SK-N-MC (cell line): ENCODE results near the gene CDC27.

Experiments
- EZH2 ChIP-seq: fragments of 200-600 bp; sonication (generic); IDR thresholded peaks from one replicate; pipeline ENCODE4 v1.6.1; 2017; ENCODE audit warnings: antibody characterized with exemption
- FOXP2 ChIP-seq: optimal IDR thresholded peaks from 2 replicates; pipeline ENCODE3; 2011; ENCODE audit warnings: mild to moderate bottlenecking, moderate library complexity; ENCODE audit not compliant: insufficient read depth; ENCODE audit errors: extremely low read length, control extremely low read depth
- POLR2AphosphoS5 ChIP-seq: IDR thresholded peaks from 2 replicates; pipeline ENCODE4 v1.6.1; 2012; ENCODE audit warnings: mild to moderate bottlenecking, low read depth, low read length, borderline replicate concordance

DNA sequence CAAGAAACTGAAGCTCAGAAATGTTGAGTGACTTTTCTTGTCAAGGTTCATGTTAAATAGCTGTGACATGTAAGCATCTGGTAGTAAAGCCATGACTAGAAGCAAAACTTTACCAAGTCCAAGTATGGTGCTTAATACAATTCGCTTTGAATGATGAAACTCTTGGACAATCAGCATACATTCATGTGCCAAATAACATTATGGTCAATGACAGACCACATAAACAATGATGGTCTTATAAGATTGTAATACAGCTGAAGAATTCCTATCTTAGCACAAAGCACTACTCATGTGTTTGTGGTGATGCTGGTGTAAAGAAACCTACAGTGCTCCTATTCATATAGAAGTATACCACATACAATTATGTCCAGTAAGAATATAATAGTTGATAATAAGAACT, 112.9 kb downstream of the CDC27 start:
- TF ChIP-seq EZH2 (no peak), POLR2AphosphoS5 (no peak), FOXP2 (no peak)
